ENCODE data around the gene FBLN2. TPM values are rescaled to one million over a fixed set of nuclear protein-coding genes. Genes with fewer than 3 reads are reported as not detected.

FBLN2 gene
- total and polyA plus RNA-seq, 2 of the 13 experiments (the other 11 are each of a cell fraction or from before 2014, with no cell fraction given): not detected

GRCh38 chr3:13669457-13669856 lies 120.5 kb downstream of the FBLN2 start (continued):
- TF ChIP-seq RORA (CRISPR knock-in tag; IDR thresholded peaks at IDR 0.05) (no peak), SMYD3 (CRISPR knock-in tag; IDR thresholded peaks at IDR 0.05) (no peak), ZBTB40 (IDR thresholded peaks at IDR 0.05) (no peak), ZBTB40 (CRISPR knock-in tag; IDR thresholded peaks at IDR 0.05) (no peak), NFAT5 (CRISPR knock-in tag; IDR thresholded peaks at IDR 0.05) (no peak), PPARG (CRISPR knock-in tag; conservative IDR thresholded peaks at IDR 0.05) (no peak)

Measured in HepG2 (cell line).